Left lung (tissue), 10 donors: ENCODE data around the gene LAPTM5. TPM values are rescaled to one million over a fixed set of nuclear protein-coding genes. Genes with fewer than 3 reads are reported as not detected.
"Not testable (repeated sequence)": the region's sequence is repeated elsewhere in the genome, so short reads cannot be mapped to it uniquely, and the experiment has no call there.

Experiments
- ATAC-seq: fragments of 200-7000 bp; cut with Tn5 transposase; one replicate; pipeline ENCODE4 v1.9.1; 2020; ENCODE audit warnings: moderate library complexity
- DNase-seq, 4 donors: peaks; one replicate each; pipeline ENCODE4 v3.0.0-alpha.2; 2013 to 2020
- H3K27ac ChIP-seq, 2 donors: fragments of 200-600 bp; sonication (generic) in 1 of 2; one replicate each; pipeline versions ENCODE4 v1.5.0 to v1.8.0; 2020 to 2021
- H3K27me3 ChIP-seq, 2 donors: fragments of 200-600 bp; sonication (generic) in 1 of 2; one replicate each; pipeline versions ENCODE4 v1.5.0 to v1.8.0; 2020 to 2021
- H3K36me3 ChIP-seq, 2 donors: fragments of 200-600 bp; sonication (generic) in 1 of 2; one replicate each; pipeline versions ENCODE4 v1.5.0 to v1.8.0; 2020 to 2021
- H3K4me1 ChIP-seq, 2 donors: fragments of 200-600 bp; one replicate each; pipeline ENCODE4 v1.8.0; 2021
- H3K4me3 ChIP-seq, 2 donors: fragments of 200-600 bp; sonication (generic) in 1 of 2; one replicate each; pipeline versions ENCODE4 v1.5.0 to v1.8.0; 2020 to 2021; ENCODE audit warnings: mild to moderate bottlenecking in 1 of 2
- H3K9me3 ChIP-seq, 2 donors: fragments of 200-600 bp; sonication (generic) in 1 of 2; one replicate each; pipeline versions ENCODE4 v1.5.0 to v1.8.0; 2020 to 2021
- intact Hi-C, 2 donors: fragments of 100-400 bp; cut with DNase I; formaldehyde crosslinking; loops; one replicate each; pipeline versions ENCODE4 v1.11.2 to v1.14.2; 2022
- polyA plus RNA-seq, 6 donors: library from polyadenylated mRNA; unstranded; fragments of 120-200 nt; gene quantifications; one replicate each; pipeline ENCODE4 v1.2.1, GENCODE V29; 2013; ENCODE audit not compliant: insufficient read length in 6 of 6
- total RNA-seq, 2 donors: library from RNA; stranded (reverse); fragmentation: NEBNext Ultra II Directional; extraction: Animal tissue kit (Norgen Biotek cat#: 25700); gene quantifications; one replicate each; pipeline ENCODE4 v1.2.1, GENCODE V29; 2021
- TF ChIP-seq, protein P1 (sequence below), 2 donors: fragments of 200-600 bp; sonication (generic) in 1 of 2; IDR thresholded peaks; one replicate each; pipeline versions ENCODE4 v1.5.0 to v1.8.0; 2021; ENCODE audit warnings: antibody characterized with exemption in 2 of 2
- donor health status: DM: no; HTN: yes; CAD: no.
- donor health status: DM: no; HTN: no; CAD: no.

LAPTM5 gene
- total and polyA plus RNA-seq, 8 donors: 23.0 to 513 (median 29.5) TPM

DNA sequence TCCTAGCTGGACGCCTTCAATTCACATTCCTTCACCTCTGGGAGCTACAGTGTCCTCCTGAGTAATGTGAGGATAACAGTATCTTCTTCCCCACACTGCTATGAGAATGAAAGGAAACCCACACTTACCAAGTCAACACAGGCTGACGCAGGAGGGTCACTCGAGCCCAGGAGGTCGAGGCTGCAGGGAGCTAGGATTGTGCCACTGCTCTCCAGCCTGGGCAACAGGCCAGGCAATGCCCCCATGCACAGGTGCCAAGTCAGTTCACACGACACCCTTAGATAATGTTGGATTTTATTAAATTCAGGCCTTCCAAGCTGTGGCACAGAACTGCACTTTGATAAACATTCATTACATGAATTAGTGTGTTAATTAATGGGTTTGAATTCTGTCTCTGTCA is 66.1 kb downstream of the LAPTM5 start:
- DNase-seq (peak in 1 of 4 donors; percentile 10), ATAC-seq (no peak)
- Histone ChIP-seq H3K4me3 (no peak overlapping the region), H3K4me1 (no peaks in the 10 kb centered on the region), H3K9me3 (no peaks in the 10 kb centered on the region), H3K36me3 (no peaks in the 10 kb centered on the region), H3K27ac (no peak overlapping the region), H3K27me3 (peaks cover 0 to 27% of the 10 kb centered on the region in 2 donors)
- TF ChIP-seq, protein P1, sequence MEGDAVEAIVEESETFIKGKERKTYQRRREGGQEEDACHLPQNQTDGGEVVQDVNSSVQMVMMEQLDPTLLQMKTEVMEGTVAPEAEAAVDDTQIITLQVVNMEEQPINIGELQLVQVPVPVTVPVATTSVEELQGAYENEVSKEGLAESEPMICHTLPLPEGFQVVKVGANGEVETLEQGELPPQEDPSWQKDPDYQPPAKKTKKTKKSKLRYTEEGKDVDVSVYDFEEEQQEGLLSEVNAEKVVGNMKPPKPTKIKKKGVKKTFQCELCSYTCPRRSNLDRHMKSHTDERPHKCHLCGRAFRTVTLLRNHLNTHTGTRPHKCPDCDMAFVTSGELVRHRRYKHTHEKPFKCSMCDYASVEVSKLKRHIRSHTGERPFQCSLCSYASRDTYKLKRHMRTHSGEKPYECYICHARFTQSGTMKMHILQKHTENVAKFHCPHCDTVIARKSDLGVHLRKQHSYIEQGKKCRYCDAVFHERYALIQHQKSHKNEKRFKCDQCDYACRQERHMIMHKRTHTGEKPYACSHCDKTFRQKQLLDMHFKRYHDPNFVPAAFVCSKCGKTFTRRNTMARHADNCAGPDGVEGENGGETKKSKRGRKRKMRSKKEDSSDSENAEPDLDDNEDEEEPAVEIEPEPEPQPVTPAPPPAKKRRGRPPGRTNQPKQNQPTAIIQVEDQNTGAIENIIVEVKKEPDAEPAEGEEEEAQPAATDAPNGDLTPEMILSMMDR (IDR thresholded peaks at IDR 0.05): no peak
- intact Hi-C loops: no loop called here

DNA sequence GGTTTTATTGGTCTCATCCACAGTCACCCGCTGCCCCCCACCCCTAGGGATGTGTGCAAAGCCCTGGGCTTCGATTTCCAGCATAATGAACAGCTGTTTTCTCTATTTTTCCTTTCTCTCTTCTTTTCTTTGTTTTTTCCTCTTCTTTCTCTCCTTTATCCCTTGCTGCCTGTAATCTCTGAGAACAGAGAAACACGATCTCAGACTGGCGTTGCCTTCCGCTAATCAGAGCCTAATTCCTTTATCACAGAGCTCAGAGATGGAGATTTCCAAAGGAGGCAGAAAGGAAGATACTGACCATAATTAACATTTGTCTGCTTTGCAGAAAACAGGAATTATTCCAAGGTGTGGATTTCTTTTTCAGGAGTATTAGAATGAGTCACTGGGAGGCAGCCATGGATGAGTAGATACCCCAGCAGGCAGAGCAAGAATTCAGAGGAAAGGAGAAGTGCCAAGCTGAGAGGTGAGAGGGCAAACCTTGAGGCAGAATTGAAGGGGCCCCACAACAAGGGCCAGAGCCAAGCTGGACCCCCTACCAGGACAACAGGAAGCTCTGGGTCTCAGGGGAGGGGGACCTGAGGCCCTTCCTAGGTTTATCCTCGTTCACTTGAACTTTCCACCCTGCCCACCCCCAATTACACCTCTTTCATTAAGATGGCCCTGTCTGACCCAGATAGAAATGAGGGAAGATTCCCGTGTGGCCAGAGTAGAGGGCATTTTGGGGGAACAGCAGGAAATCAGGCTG is 67.5 kb downstream of the LAPTM5 start:
- H3K4me1 ChIP-seq: no peaks in the 10 kb centered on the region
- peak in 1 of 4 donors; percentile 15 for DNase-seq
- peaks cover 12 to 42% of the 10 kb centered on the region in 2 donors for H3K27me3 ChIP-seq
- no peaks in the 10 kb centered on the region for H3K9me3 ChIP-seq
- ATAC-seq: no peak
- TF ChIP-seq, protein P1 (IDR thresholded peaks at IDR 0.05): no peak
- intact Hi-C loops: no loop called here
- no peaks in the 10 kb centered on the region for H3K36me3 ChIP-seq
- H3K27ac ChIP-seq: no peak overlapping the region
- H3K4me3 ChIP-seq: no peak overlapping the region

DNA sequence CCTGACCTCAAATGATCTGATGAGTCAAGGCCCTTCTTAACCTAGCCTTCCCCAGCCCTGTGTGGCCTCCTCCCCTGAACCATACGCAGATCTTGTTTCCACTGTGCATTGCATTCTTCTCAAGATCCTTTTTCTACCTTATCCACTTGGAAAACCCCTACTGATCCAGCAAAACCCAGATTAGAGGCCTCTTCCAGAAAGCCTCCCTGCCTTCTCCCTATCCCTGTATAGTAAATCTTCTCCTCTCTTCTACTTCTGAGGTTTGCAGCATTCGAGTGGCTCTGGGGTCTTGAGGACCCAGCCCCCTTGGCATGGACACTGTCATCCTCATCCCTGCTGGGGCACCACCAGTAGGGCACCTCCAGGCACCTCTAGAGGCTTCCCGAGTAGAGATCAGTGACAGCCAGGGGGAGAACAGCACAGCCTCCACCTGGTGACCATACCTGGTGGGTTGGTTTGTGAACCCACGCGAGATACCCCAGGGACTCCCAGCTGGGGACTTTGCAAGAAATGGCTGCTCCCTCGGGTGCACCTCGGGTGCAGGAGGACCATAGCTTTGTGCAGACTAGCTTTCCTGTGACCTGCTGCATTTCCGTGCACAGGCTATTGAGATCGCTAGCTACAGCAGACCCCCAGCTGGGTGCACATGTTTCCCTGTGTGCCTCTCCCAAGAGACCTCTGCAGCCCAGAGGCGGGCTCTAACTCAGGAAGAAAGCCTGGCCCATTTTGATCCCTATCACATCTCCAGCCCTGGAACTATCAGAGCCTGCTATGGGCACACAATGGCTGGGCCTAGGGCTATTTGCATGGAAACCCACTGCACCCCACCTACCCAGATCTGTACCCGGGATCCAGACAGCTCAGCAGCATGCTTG is 68.4 kb downstream of the LAPTM5 start:
- ATAC-seq (no peak), DNase-seq (peak in 1 of 4 donors; percentile 8)
- Histone ChIP-seq H3K4me3 (no peak overlapping the region), H3K4me1 (no peaks in the 10 kb centered on the region), H3K36me3 (no peaks in the 10 kb centered on the region), H3K27ac (no peak overlapping the region), H3K27me3 (peaks cover 20 to 51% of the 10 kb centered on the region in 2 donors), H3K9me3 (no peaks in the 10 kb centered on the region)
- TF ChIP-seq, protein P1 (IDR thresholded peaks at IDR 0.05): no peak
- intact Hi-C loops: no loop called here

DNA sequence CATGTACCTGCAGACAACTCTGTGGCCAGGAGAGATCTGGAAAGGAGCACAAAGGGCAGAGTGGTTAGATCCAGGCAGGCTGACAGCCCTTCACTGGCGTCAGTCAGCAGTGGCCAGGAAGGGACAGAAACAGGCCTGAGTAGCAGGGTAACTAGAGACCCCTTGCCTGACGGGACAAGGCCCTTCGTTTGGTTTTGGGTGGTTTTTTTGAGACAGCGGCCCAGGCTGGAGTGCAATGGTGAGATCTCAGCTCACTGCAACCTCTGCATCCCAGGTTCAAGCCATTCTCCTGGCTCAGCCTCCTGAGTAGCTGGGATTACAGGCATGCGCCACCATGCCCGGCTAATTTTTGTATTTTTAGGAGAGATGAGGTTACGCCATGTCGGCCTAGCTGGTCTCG is 69.1 kb downstream of the LAPTM5 start:
- H3K4me1 ChIP-seq, H3K27ac ChIP-seq, intact Hi-C loops, H3K36me3 ChIP-seq, H3K4me3 ChIP-seq, H3K9me3 ChIP-seq, ATAC-seq: not testable (repeated sequence)
- peaks cover 27 to 57% of the 10 kb centered on the region in 2 donors for H3K27me3 ChIP-seq
- DNase-seq: peak in 1 of 4 donors; percentile 7

DNA sequence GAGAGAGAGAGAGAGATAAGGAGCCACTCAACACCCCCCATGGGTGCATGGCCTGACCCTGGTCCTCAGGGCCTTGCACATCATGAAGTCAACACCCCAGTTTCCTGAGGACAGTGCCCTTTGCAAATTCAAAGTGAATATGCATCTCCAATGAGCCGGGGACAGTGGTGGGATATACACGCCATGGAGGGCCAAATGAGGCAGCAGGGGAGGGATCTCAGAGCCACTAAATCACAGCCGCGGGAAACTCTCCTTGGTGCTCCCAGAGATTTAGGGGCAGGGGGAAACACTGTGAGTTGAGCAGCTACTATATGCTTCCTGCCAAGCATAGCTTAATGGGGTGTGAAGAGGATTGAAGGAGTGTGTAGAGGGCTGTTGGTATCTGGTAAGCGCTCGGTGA is 69.7 kb downstream of the LAPTM5 start:
- Histone ChIP-seq H3K4me1 (no peaks in the 10 kb centered on the region), H3K4me3 (no peak overlapping the region), H3K27ac (no peak overlapping the region), H3K36me3 (no peaks in the 10 kb centered on the region), H3K9me3 (no peaks in the 10 kb centered on the region), H3K27me3 (peaks cover 28 to 63% of the 10 kb centered on the region in 2 donors)
- ATAC-seq (no peak), DNase-seq (peak in 1 of 4 donors; percentile 19)
- intact Hi-C loops: no loop called here
- TF ChIP-seq, protein P1 (IDR thresholded peaks at IDR 0.05): no peak
